Purkinje cell (primary cell): ENCODE measurements around the gene IP6K1. TPM values are rescaled to one million over a fixed set of nuclear protein-coding genes. Genes with fewer than 3 reads are reported as not detected.

Experiments used
- polyA plus RNA-seq: library from polyadenylated mRNA; unstranded; fragments of >200 nt; fragmentation: Nextera tagmentation; gene quantifications from 2 replicates; pipeline ENCODE4 v1.2.1, GENCODE V29; 2014

IP6K1 gene
- polyA plus RNA-seq = 2.9 and 3.6 TPM in 2 replicates

DNA sequence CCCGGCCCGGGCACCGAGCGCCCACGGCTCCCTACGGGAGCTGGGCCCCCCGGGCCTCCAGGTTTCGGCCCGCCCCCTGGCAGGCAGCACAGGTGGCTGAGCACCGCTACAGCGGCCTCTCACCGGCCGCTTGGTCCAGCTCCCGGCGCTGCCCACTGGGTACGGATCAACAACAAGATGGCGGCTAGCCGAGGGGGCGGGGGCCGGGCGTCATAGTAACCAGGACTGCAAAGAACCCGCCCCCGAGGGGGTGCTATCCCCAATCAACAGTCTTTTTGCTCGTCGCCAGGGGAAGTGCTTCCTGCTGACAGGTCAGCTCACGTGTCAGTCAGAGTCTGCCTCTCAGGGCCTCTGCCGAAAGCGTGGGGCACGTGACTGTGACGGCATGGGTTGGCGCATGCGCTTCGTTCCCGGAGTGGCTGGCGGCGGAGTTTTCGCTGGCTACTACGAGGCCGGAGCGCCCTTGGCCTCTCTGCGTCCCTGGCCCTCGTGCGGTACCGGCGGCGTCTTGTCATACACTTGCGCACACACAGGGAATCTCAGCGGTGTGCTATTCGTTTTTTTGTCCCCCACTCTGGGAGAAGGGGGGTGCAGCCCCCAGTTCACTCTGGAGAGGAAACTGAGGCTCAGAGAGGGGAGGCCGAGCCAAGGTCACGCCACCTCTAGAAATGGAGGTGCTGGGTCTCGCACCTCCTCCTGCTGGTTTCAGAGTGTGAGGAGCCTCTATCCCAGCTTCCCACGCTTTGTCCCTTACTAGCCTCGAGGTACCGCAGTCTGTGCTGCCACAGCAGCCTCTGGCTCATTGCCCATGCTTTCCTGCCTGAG is at the start of gene IP6K1:
Gene IP6K1, minus strand, starts transcription at position 186 of the 825 bp plus-strand sequence. CDS start 38,502 bp downstream, outside the sequence.

DNA sequence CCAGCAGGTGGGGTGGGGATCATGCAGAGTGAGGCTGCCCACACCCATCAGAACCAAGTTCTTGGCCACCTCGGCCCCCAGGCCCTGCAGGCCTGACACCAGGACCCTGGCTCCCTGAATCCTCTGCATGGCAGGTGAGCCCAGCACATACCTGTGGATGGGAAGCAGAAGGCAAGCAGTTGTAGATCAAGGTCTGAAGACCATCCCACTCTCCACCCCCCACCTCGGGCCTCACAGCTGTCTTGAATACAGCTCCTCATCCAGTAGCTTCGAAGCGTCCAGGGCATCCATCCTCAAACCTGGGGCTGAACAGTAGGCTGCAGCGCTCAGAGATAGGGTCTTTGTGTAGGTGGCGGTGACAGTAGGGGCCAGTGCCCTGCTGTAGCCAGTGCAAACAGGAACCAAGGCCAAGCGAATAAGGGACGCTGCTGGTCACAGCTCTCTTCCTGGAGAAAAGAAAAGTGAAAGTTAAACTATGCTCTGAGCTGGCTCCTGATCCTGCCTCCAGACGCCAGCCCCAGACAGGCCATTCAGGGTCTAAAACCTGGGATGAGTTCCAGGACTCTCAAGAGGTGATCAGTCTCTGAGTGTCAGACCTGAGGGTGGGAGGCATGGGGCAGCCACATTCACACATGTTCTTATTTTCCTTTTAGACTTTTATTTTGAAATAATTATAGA is 27.3 kb upstream of the IP6K1 start, which contains the start of gene UBA7:
Gene UBA7, minus strand, starts transcription at position 457 of the 678 bp plus-strand sequence. Its CDS starts 166 bp downstream, at position 291.

DNA sequence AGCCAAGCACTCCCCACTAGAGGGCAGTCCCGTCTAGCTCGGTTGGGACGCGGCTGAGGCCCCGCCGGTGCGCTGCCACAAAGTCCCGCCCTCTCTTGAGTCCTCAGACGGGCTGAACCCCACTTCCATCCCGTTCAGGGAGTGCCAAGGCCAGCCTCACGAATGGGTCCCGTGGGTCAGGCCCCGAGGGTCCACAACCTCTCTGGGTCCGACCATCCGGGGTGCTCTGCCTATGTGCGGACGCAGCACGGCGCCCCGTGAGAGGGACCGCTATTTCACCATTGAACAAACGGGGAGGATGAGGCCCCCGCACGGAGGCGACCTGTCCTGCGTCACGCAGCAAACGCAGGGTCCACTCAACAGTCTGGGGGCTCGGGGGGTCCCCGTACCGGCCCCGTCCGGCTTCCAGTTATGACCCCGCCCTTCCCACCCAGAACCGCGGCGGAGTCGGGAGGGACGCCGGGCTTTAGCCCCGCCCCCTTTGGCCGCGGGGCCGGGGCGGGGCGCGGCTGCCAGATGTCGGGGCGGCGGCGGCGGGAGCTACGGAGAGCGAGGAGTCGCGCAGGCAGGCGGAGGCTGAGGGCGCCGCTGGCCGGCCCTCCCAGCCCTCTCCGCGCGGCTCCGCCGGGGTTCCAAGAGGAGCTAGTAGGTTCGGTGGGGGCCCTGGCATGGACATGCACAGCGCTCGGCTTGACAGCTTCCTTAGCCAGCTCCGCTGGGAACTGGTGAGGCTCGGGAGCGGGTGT is 16.6 kb upstream of the IP6K1 start, which contains the start of gene INKA1:
Gene INKA1, plus strand, starts transcription at position 543 of the 746 bp plus-strand sequence. Its CDS starts 132 bp downstream, at position 675.

DNA sequence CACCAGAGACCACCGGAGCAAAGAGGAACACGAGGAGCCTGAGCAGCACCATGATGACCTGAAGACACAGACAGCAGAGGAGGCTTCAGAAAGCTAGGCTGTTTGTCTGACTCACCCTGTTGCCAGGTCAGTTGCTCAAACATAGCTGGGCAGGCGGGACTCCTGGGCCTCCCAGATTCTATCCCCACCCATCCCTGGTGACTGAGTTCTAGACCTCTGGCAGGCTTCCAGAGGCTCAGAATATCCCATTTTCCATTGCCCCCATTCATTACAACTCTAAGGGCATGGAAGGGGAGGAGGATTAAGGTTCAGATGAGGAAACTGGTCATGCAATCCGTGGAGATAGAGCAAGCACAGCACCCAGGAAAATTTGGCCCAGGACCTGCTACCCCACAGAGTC is 13.4 kb upstream of the IP6K1 start, which contains the start of gene CDHR4:
Gene CDHR4, minus strand, starts transcription at position 113 of the 400 bp plus-strand sequence. Its CDS starts 61 bp downstream, at position 52.

DNA sequence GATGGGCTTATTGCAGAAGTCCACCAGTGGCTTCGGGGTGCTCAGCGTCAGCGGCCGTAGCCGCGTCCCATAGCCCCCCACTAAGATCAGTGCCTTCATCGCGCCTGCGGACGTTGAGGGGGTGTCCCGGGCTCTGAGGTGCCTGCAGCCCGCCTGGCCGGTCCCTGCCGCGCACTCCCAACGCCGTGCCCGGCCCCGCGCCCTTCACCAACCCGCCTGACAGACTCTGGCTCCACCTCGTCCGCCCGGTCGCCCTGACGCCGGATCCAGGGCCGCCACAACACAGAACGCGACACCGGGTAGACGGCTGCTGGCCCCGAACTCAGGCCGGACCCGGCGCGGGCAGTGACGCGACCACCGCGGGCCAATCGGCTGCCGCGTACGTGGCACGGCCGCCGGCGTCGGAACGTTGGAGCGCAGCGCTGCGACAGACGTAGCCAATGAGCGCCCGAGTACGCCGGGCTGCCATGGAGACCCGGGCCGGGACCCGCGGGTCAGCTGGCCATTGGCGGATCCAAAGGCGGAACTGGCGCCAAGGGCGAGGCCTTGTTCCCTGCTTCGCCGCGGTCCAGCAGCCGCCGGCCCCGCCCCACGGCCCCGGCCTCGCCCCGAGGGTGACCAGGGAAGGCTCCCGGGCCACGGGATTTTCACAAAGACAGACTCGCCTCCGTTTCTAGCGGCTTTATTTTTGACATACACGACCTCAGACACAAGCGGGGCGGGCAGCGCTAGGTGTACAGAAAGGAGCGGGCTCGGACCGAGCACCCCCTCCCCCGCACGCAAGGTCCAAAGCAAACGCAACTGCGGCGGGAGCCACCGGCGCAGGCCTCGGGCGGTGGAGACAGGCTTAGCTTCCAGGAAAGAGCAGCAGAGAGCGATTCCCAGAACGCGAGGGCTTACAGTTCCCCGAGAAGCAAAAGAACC is 62.5 kb downstream of the IP6K1 start, which contains the start of gene GMPPB:
Gene GMPPB, minus strand, starts transcription at position 324 of the 924 bp plus-strand sequence. Its CDS starts 225 bp downstream, at position 99.

DNA sequence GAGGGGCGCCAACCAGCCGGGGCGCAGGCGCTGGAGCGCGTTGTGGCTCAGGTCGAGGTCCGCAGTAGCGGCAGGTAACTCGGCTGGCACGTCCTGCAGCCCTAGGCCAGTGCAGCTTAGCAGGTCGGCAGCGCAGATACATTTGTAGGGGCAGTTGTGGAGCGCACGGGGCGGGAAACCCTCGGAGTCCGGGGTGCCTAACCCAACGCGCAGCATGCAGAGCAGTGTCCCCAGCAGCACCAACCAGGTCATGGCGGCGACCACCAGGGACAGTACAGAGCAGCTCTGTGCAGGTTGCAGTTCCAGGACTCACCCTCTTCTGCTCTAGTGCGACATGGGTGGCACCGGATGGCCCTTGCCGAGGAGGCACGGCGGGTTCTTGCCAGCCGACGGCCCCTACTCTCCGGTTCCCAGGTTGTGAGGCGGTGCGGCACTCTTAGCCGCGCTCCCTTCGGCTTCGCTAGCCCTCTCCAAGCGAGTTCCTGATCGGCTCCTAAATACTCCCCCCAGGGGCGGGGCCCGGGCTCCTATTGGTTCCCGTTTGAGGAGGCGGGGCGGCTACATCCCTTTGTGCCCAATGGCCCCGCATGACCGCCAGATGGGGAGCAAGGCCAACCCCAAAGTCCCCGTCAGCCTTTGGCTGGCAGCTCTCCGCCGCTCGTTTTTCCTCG is 67.0 kb downstream of the IP6K1 start, which contains the start of gene AMIGO3:
Gene AMIGO3, minus strand, starts transcription at position 471 of the 671 bp plus-strand sequence. Its CDS starts 219 bp downstream, at position 252.

DNA sequence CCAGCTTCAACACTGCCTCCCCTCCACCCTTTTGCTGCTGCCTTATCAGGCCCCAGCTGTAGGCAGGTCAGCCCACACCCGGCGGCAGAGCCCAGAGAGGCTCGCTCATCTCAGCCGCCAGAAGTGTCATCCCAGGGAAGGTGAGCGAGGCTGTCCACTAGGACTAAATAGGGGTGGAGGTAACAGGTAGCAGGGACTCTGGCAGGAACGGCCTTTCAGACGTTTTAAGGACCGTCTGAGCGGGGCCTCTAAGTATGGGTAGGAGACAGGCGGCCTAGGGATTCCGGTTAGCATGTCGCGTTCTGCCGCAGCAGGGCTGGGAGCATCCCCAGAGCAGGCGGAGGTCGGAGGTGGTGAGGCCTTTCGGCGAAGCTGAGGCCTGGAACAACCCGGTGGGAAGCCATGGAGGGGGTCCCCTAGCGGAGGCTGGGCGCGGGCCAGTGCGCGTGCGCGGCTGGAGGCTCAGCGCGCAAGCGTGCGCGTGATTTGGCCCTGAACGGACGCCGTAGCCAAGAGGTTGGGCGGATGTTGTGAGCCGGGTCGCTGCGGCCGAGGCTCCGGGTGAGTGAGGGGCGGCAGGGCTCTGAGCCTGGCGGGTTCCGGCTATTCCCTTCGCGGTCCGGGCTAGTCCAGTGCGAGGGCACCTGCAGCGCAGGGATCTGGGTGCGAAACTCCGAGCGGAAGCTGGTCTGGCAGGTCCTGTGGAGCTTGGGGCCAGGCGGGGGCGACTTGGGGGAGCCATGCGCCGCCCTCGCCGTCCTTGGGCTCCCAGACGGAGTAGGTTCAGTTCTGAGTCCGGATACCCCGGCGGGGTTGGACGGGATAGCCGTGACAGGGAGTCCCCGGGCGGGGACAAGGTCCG is 97.1 kb downstream of the IP6K1 start, which contains the start of the genes MST1 and RNF123:
Gene MST1, minus strand, starts transcription at position 429 of the 862 bp plus-strand sequence. CDS start 783 bp downstream, outside the sequence.
Gene RNF123, plus strand, starts transcription at position 512 of the 862 bp plus-strand sequence. CDS start 1,609 bp downstream, outside the sequence.

Other genes with a start within 250 kb of the IP6K1 start
- gene BSN, start 232.1 kb downstream of the IP6K1 start, polyA plus RNA-seq = 1.5 and 4.4 TPM in 2 replicates
- gene APEH, start 112.2 kb downstream of the IP6K1 start, polyA plus RNA-seq = 78.1 and 87.5 TPM in 2 replicates
- 0.52 and 1.3 TPM in 2 replicates for gene MST1, start 97.1 kb downstream of the IP6K1 start, polyA plus RNA-seq
- gene RNF123, start 97.0 kb downstream of the IP6K1 start, polyA plus RNA-seq = 23.9 and 24.0 TPM in 2 replicates
- not detected in 2 replicates for gene AMIGO3, start 66.9 kb downstream of the IP6K1 start, polyA plus RNA-seq
- gene GMPPB, start 62.6 kb downstream of the IP6K1 start, polyA plus RNA-seq = 3.7 and 6.0 TPM in 2 replicates
- gene CDHR4, start 13.3 kb upstream of the IP6K1 start, polyA plus RNA-seq = not detected in 2 replicates
- not detected in 2 replicates for gene INKA1, start 16.7 kb upstream of the IP6K1 start, polyA plus RNA-seq
- 0.52 TPM in 1 of 2 replicates, not detected in the other for gene UBA7, start 27.4 kb upstream of the IP6K1 start, polyA plus RNA-seq
- gene TRAIP, start 70.0 kb upstream of the IP6K1 start, polyA plus RNA-seq = 0.78 and 4.3 TPM in 2 replicates
- 0.11 and 22.0 TPM in 2 replicates for gene CAMKV, start 83.4 kb upstream of the IP6K1 start, polyA plus RNA-seq
- not detected in 2 replicates for gene MST1R, start 117.3 kb upstream of the IP6K1 start, polyA plus RNA-seq
- gene MON1A, start 143.3 kb upstream of the IP6K1 start, polyA plus RNA-seq = 4.6 and 6.7 TPM in 2 replicates
- gene RBM6, start 153.6 kb upstream of the IP6K1 start, polyA plus RNA-seq = 22.6 and 31.8 TPM in 2 replicates